AG09319 (cell line): ENCODE results near the gene TMTC1.

ENCODE experiments used
- DNase-seq: peaks from one replicate; pipeline ENCODE4 v3.0.0-alpha.2; 2010; ENCODE audit warnings: low read depth; ENCODE audit errors: extremely low read depth
- TF ChIP-seq, protein P1 (sequence below): IDR thresholded peaks from 2 replicates; pipeline ENCODE4 v1.5.1; 2011; ENCODE audit warnings: low read depth, mild to moderate bottlenecking, inconsistent platforms, low read length, moderate library complexity

TMTC1 gene

DNA sequence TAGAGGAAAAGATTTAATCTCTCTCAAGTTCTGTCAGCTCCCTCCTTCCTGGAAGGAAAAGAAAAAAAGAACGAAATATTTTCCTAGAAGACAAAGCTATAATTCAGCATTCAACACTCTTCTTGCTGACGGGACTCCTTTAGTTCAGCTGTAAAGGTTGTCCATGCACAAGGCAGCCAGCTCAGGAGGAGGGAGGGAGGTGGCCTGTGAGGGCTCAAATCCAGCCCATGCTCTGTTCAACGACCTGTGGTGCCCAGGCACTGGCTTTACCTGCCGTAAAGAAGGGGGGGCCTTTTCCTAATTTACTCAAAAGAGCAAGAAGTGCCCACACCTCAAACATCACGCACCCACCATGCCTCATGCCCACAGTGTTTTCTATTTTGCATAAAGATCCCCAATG, 109.3 kb downstream of the TMTC1 start:
- TF ChIP-seq, protein P1, sequence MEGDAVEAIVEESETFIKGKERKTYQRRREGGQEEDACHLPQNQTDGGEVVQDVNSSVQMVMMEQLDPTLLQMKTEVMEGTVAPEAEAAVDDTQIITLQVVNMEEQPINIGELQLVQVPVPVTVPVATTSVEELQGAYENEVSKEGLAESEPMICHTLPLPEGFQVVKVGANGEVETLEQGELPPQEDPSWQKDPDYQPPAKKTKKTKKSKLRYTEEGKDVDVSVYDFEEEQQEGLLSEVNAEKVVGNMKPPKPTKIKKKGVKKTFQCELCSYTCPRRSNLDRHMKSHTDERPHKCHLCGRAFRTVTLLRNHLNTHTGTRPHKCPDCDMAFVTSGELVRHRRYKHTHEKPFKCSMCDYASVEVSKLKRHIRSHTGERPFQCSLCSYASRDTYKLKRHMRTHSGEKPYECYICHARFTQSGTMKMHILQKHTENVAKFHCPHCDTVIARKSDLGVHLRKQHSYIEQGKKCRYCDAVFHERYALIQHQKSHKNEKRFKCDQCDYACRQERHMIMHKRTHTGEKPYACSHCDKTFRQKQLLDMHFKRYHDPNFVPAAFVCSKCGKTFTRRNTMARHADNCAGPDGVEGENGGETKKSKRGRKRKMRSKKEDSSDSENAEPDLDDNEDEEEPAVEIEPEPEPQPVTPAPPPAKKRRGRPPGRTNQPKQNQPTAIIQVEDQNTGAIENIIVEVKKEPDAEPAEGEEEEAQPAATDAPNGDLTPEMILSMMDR = no peak
- DNase-seq = no peak

GRCh38 chr12:29673346-29673745, 110.4 kb downstream of the TMTC1 start:
- no peak for DNase-seq
- TF ChIP-seq, protein P1 = no peak

DNA sequence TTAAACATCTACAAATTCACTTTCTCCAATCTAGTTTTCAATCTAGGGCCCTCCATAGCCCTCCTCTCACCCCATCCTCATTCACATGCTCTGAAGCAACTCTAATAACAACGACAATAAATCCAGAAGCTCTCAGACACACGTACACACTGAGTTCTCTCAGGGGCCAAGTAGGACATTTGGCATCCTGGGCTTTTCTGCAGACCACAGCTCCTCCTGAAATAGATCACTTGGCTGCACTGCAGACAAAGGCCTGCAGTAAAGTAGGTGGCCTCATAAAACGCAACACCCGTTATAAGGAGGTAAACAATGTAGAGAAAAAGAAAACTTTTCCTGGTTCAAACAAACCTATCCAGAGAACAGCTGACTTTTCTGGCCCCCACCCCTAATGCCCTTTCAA, 111.2 kb downstream of the TMTC1 start:
- DNase-seq = no peak
- TF ChIP-seq, protein P1 = no peak

- DNase-seq = no peak
Measured at GRCh38 chr12:29671742-29672141, 112.0 kb downstream of the TMTC1 start.

GRCh38 chr12:29667011-29667410, 116.7 kb downstream of the TMTC1 start:
- no peak for DNase-seq

More at GRCh38 chr12:29671742-29672141, 112.0 kb downstream of the TMTC1 start:
- TF ChIP-seq, protein P1 = no peak

GRCh38 chr12:29665107-29665506, 118.6 kb downstream of the TMTC1 start:
- TF ChIP-seq, protein P1 = no peak
- DNase-seq = no peak

More at GRCh38 chr12:29667011-29667410, 116.7 kb downstream of the TMTC1 start:
- TF ChIP-seq, protein P1 = no peak

GRCh38 chr12:29662734-29663323, 120.9 kb downstream of the TMTC1 start:
- no peak for DNase-seq
- TF ChIP-seq, protein P1 = no peak
